GM18519 (cell line): ENCODE data around the gene LTB4R2.
A peak's percentile ranks its signal among the peaks of the same experiment; 100 is the strongest.

Experiments used
- ATAC-seq: cut with Tn5 transposase; IDR thresholded peaks from one replicate; pipeline ENCODE4 v1.9.1; 2021; ENCODE audit warnings: mild to moderate bottlenecking, moderate library complexity; ENCODE audit not compliant: unreplicated experiment, low FRiP score

Gene LTB4R2

GRCh38 chr14:24309538-24310264 is at the start of gene LTB4R2:
LTB4R2 (plus strand) TSS chr14:24310140; CDS start chr14:24310665, 525 bp downstream.
- ATAC-seq = no peak

GRCh38 chr14:24260780-24261157 is 49.2 kb upstream of the LTB4R2 start:
- no peak for ATAC-seq

GRCh38 chr14:24261256-24261968 is 48.5 kb upstream of the LTB4R2 start:
- no peak for ATAC-seq

DNA sequence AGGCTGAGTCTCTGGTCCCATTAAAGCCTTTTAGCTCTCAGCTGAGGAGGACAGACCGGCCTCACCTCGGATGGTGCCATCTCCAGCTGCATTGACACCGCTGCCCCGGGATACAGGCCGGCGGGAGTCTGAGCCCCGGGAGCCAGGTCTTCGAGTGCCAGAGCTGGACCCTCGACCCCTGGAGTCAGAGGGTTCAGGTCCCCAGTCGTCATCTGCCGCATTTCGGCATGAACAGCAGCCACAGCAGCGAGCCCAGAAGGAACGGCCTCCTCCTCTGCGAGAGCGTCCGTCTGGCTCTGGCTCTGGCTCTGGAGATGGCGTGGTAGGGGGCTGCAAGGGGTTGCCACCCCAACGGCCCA is 48.0 kb upstream of the LTB4R2 start:
- ATAC-seq = no peak

DNA sequence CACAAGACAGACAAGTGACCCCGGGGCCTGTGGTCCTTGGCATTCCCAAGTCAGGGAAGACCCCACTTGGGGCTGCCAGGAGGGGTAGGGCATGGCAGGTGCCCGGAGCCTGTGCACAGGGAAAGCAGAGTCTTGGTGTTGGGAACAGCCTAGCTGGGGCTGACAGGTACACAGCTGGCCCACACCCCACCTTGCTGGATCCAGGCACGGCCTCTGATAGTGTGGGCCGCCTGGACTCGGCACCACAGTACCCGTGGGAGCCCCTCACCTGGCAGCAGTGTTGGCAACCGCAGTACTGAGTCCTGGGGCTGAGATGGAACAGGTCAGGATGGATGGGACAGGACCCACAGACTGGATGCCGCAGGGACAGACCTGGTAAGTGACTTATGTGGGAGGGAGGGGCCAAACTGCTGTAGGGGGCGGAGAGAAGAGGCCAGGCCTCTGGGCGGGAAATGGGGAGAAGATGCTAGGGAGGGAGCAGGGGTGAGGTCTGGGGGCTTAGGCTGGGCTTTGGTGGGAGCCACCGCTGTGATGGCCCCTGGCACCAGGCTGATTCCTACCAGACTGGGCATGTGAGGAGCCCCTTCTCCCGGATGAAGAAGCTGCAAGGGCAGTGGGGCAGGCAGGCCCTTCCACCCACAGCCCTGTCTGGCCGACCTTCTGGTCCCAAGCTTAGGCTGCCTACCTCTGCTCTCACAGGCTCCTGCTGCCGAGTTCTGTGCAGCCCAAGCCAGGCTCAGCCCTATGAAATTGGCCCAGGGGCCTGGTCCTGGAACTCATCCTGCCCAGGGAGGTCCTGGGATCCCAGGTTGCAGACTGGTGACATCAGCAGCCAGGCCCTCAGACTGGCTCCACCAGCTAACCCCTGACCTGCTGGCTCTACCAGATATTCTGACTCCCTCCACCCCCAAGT is 46.9 kb upstream of the LTB4R2 start, which contains the start of gene TGM1:
Gene TGM1 (minus strand): TSS at position 357 of the 913 bp plus-strand sequence. CDS start 825 bp downstream, outside the sequence.
- ATAC-seq = no peak

- ATAC-seq = no peak
Measured at GRCh38 chr14:24263848-24264247, 46.1 kb upstream of the LTB4R2 start.

DNA sequence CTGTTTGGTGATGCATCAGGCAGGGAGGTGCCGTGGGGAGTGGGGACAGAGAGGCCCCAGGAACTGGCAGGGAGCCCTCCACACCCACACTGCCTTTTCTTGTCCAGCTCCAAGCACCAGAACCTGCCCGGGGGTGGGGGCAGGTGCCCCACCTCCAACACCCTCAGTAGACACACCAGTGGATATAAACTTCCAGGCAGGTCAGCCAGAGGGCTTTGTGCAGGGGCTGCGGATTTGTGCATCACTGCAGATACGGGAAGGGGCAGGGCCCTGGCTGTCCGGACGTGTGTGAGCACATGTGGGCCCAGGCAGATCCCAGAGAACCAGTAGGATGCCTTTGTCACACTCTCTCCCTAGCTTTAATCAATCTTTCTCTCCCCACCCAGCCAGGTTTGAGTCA is 45.6 kb upstream of the LTB4R2 start:
- ATAC-seq = no peak

DNA sequence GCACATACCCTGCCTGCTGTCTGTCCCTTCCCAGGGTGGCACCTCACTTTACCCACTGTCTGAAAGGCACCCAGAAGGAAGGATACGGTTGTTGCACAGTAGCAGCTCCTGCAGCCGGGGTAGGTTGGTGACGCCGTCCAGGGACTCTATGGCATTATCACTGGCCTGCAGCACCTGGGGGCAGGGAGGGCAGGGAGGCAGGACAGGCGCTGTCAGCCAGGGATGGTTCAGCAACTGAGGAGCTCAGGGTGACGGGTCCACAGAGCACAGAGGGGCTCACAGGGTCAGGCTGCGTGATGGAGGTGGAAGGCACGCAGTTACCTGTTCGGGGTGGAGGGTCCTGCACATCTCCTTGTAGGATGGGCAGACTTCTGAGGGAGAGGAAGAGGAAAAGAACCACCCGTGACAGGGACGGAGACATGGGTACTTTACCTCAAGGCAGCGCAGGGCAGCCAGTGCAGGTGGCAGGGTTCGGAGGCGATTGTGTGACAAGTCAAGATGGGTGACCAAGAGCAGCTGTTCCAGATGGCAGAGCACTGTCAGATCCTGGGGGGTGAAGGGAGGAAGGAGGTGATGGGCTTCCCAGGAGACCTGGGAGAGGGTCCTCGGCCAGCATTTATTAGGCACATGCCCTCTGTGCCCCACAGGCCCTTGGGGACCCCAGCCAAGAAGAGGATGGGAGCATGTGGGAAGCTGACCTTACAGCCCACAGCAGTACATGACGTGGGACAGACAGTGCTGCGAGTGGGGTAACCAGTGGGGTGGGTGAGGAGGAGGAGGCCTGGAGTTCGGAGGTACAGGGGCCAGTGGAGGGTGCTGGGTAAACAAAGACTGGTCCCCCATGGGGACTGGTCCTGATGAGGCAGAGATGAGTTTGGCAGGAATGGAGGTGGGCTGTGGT is 43.3 kb upstream of the LTB4R2 start:
- ATAC-seq = no peak

GRCh38 chr14:24267516-24267915 is 42.4 kb upstream of the LTB4R2 start:
- ATAC-seq = no peak

DNA sequence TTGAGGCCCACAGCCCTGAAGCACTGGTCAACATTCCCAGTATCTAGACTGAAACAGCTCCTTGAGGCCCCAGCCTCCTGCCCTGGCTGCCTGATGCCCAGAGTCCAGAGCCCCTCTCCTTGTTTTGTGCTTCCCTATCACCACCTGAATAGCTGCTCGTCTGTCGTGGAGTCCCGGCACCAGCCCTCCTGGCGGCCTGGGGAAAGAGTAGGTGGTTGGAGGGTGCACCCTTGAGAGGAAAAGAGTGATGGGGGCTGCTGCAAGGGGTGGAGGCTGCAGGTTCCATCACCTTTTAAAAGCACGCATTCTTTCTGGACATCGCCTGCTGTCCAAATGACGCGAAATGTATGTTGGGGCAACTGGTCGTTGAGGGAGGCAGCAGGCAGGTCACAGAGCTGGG is 41.7 kb upstream of the LTB4R2 start:
- ATAC-seq = no peak

DNA sequence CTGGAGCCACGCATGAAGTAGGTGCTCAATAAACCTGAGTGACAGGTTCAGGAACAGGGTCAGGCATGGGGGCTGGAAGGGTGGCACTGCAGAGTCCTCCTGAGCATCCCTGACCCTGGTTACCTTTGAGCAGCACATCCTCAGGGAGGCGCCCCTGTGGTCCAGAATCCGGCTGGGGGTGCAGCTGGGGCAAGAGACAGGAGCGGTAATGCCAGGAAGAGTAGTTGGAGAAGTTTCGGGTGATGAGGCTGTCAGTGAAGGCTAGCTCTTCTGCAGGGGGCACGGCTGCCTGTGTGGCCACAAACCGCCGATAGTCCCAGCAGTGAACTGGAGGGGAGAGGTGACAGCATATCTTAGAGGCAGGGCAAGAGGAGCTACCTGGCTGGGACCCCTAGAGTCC is 40.6 kb upstream of the LTB4R2 start:
- no peak for ATAC-seq

DNA sequence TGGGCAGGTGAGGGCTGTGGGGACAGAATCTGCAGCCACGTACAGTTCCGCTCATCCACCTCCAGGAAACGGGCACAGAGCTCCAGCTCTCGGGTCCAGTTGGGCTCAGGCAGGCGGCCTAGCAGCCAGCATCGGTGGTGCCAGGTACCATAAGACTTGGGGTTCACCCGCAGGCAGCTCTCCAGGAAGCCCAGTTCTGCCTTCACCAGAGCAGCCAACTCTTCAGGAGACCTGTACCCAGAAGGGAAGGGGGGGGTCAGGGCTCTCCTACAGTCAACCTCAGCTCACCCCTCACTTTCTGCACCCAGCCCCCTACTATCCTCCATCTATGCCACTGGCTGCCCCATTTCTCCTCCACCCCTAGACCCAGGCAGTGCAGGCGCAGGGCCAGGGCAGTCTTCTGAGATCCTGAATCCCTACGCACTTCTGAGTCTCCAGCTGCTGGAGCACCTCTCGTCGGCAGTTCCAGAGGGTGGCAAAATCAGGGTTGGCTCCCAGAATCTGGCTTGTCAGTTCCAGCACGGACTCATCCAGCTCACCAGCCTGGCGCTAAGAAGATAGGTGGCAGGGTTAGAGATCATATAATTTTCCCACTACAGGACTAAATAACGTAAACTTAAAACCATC is 39.9 kb upstream of the LTB4R2 start:
- no peak for ATAC-seq

GRCh38 chr14:24270537-24271133 is 39.3 kb upstream of the LTB4R2 start:
- ATAC-seq = no peak

DNA sequence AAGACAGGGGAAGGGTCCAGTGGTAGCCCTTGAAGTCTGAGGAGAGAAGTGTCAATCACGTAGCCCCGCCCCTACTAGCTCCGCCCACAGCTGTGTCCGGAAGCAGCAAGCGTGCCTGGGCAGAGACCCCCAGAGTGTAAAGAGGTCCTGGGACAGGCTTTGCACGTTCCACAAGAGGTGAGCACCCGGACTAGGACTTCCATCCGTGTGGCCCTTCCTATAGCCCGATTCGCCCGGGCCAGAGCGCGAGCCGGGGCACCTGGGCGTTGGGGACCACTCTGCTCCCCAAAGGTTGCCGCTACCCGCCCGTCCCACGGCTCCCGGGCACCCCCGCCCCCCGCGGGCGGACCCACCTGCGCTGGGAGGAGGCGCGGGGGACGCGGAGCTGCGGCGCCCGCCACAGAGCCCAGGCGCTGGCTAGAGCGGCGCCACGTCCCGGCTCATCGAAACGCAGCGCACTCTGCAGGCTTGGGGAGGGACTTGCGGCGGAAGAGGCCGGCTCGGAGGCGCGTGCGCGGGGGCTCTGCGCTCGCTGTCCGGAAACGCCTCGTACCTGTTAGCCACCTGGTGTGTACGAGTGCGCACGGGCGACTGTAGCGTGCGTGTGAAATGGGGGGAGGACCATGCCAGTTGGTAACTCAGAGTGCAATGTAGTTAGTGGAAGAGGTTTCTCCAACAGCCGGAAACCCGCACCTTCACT is 38.7 kb upstream of the LTB4R2 start, which contains the start of gene RABGGTA:
Gene RABGGTA (minus strand): TSS at position 464 of the 700 bp plus-strand sequence. CDS start 482 bp downstream, outside the sequence.
- peak; percentile 78 for ATAC-seq

GRCh38 chr14:24271834-24272263 is 38.1 kb upstream of the LTB4R2 start:
- ATAC-seq = no peak

DNA sequence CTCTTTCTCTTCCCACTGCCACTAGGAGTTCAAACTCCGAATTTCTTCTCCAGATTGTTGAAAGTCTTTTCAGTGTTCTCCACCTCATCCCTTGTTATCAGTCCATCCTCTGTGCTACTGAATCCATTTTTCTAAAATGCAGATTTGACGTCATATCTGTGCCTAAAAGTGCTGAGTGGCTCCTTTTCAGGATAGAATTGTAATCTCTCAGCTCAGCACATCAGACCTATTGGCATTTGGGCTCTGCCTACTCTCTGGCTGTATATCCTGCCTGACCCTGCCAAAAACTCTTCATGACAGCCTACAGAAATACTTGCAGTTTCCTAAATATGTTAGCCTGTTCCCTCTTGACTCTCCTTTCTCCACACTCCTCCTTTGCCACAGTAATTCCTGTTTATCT is 37.5 kb upstream of the LTB4R2 start:
- ATAC-seq = no peak

GRCh38 chr14:24273422-24273998 is 36.4 kb upstream of the LTB4R2 start:
- ATAC-seq = no peak

- peak; percentile 39 for ATAC-seq
Measured at GRCh38 chr14:24274101-24274543, 35.8 kb upstream of the LTB4R2 start.
